Fibroblast of the aortic adventitia (primary cell): ENCODE results near the gene ZNF776. TPM values are rescaled to one million over a fixed set of nuclear protein-coding genes. Genes with fewer than 3 reads are reported as not detected.
"Not testable (repeated sequence)": the region's sequence is repeated elsewhere in the genome, so short reads cannot be mapped to it uniquely, and the experiment has no call there.

Experiments
- DNase-seq: peaks from one replicate; pipeline ENCODE4 v3.0.0-alpha.2; 2010; ENCODE audit warnings: low read depth
- H3K4me3 ChIP-seq: 2 replicates; pipeline ENCODE4 v1.5.1; 2011; ENCODE audit warnings: low read depth, mild to moderate bottlenecking, control low read depth, low read length, moderate library complexity
- CTCF ChIP-seq: IDR thresholded peaks from 2 replicates; pipeline ENCODE4 v1.5.1; 2011; ENCODE audit warnings: mild to moderate bottlenecking, low read length, control low read depth, inconsistent platforms; ENCODE audit not compliant: insufficient read depth
- total RNA-seq: library from RNA; depleted of rRNA; stranded (reverse); fragments of >200 nt; gene quantifications from 2 replicates; pipeline ENCODE4 v1.2.3, GENCODE V29; 2012; ENCODE audit warnings: low replicate concordance

The ZNF776 gene
- total RNA-seq, 1 donor: 12.1 TPM

- TF ChIP-seq CTCF: no peak
- DNase-seq: no peak
- H3K4me3 ChIP-seq: no peak overlapping the region
Measured at GRCh38 chr19:57719424-57719823, 27.2 kb upstream of the ZNF776 start.

GRCh38 chr19:57719901-57720519, 26.6 kb upstream of the ZNF776 start:
- no peak overlapping the region for H3K4me3 ChIP-seq
- TF ChIP-seq CTCF: no peak
- no peak for DNase-seq

- no peak overlapping the region for H3K4me3 ChIP-seq
- no peak for TF ChIP-seq CTCF
- DNase-seq: no peak
Measured at GRCh38 chr19:57720878-57721277, 25.7 kb upstream of the ZNF776 start.

GRCh38 chr19:57738320-57738719, 8.3 kb upstream of the ZNF776 start:
- not testable (repeated sequence) for H3K4me3 ChIP-seq
- TF ChIP-seq CTCF: peak; percentile 46
- peak; percentile 50 for DNase-seq

- DNase-seq, H3K4me3 ChIP-seq: not testable (repeated sequence)
Measured at GRCh38 chr19:57738770-57739169, 7.8 kb upstream of the ZNF776 start.

- H3K4me3 ChIP-seq: peak overlapping the region; percentile 98
- no peak for TF ChIP-seq CTCF
- no peak for DNase-seq
Measured at GRCh38 chr19:57747472-57747807, 825 bp downstream of the ZNF776 start.

- H3K4me3 ChIP-seq: peak overlapping the region; percentile 98
- no peak for DNase-seq
- TF ChIP-seq CTCF: no peak
Measured at GRCh38 chr19:57748029-57748428, 1.4 kb downstream of the ZNF776 start.
